Measurements from ENCODE around the gene SORBS1. TPM values are rescaled to one million over a fixed set of nuclear protein-coding genes. Genes with fewer than 3 reads are reported as not detected.
A peak's percentile ranks its signal among the peaks of the same experiment; 100 is the strongest.

The SORBS1 gene
- total and polyA plus RNA-seq, 4 experiments from 2014 or later = 0.67 to 0.93 (median 0.75) TPM; not detected in 1

DNA sequence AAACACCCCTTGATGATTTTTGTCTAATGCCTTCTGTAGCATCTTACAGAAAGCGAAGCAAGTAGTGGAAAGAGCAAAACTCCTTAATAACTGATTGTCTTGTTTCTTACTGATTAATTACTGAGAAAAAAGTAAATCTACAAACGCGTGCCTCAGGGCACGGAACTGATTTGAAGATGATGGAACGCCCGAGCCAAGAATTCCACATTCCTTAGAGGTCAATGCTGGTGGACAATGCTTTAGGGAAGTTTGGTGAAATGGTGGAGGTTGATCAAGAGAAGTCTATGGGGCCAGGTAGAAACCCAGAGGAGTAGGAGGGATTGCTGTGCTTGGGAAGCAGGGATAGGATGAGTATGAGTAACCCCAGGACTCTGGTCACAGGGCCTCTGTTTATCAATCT is 5.0 kb upstream of the SORBS1 start:
- peaks cover 0 to 2% of the 10 kb centered on the region in 2 donors for H3K27me3 Mint-ChIP-seq
- H3K4me3 Mint-ChIP-seq = no peak overlapping the region
- H3K9me3 Mint-ChIP-seq = no peaks in the 10 kb centered on the region
- CTCF ChIA-PET (ENCODE audit: partially characterized antibody) = no interaction called here
- intact Hi-C loops (cut with micrococcal nuclease) = loop anchor here (10.0 kb wide), 1 partner anchor 1019 kb away; the partner anchor contains the start of gene TM9SF3
- H3K27ac Mint-ChIP-seq = no peak overlapping the region
- no peaks in the 10 kb centered on the region for H3K36me3 Mint-ChIP-seq
- Histone ChIP-seq H3K36me3 (ENCODE audit: insufficient read depth, low read length) (no peaks in the 10 kb centered on the region), H3K27ac (ENCODE audit: low read depth, low read length) (no peak overlapping the region), H3K27me3 (ENCODE audit: insufficient read depth, low read length) (no peaks in the 10 kb centered on the region), H3K9me3 (ENCODE audit: control insufficient read depth in 1 of 2, low read length in 2 of 2) (no peaks in the 10 kb centered on the region), H3K4me3 (ENCODE audit: low read length in 2 of 2) (no peak overlapping the region), H3K4me1 (ENCODE audit: insufficient read depth, low read length) (peaks cover 5% of the 10 kb centered on the region)
- peaks cover 3 to 8% (median 5%) of the 10 kb centered on the region in 4 donors for H3K4me1 Mint-ChIP-seq
- POLR2A ChIA-PET (ENCODE audit: partially characterized antibody) = no interaction called here
- no peak for DNase-seq

DNA sequence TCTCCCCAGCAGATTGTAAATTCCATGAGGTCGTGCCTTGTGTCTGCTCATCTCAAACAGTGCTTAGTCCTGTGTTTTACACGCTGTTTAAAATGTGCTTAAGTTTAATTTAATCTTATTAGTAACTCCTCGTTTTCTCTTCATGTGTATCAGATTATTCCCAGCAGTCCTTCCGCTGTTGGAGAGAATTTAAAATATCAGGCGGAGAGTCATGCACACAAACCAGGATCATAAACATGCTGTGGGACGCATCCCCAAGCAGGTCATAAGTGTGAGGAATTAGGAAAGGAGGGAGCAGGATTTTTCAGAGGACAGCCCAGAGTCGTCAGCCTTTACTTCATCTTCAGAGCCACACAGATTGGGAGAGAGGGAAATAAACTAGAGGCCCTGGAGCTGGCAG is 4.2 kb upstream of the SORBS1 start:
- Mint-ChIP-seq H3K4me3 (no peak overlapping the region), H3K27ac (no peak overlapping the region)
- intact Hi-C loops (cut with micrococcal nuclease) = loop anchor here (10.0 kb wide), 1 partner anchor 1019 kb away; the partner anchor contains the start of gene TM9SF3

DNA sequence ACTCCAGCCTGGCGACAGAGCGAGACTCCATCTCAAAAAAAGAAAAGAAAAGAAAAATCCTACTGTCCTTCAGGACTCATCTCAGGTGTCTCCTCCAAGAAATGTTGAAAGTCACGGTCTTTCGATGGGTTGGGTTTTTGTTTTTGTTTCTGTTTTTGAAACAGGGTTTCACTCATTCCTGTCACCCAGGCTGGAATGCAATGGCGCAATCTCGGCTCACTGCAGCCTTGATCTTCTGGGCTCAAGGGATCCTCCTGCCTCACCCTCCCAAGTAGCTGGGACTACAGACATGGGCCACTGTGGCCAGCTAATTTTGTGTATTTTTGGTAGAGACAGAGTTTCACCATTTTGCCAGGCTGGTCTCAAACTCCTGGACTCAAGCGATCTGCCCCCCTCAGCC is 3.1 kb upstream of the SORBS1 start:
- Mint-ChIP-seq H3K36me3 (peaks cover 0 to 8% of the 10 kb centered on the region in 2 donors), H3K27ac (no peak overlapping the region), H3K4me3 (no peak overlapping the region), H3K27me3 (peaks cover 0 to 4% of the 10 kb centered on the region in 2 donors), H3K9me3 (peaks cover 0 to 3% (median 0%) of the 10 kb centered on the region in 8 donors), H3K4me1 (peaks cover 8 to 23% (median 11%) of the 10 kb centered on the region in 4 donors)
- Histone ChIP-seq H3K27me3 (ENCODE audit: insufficient read depth, low read length) (no peaks in the 10 kb centered on the region), H3K9me3 (ENCODE audit: control insufficient read depth in 1 of 2, low read length in 2 of 2) (no peaks in the 10 kb centered on the region), H3K4me1 (ENCODE audit: insufficient read depth, low read length) (peaks cover 10% of the 10 kb centered on the region), H3K27ac (ENCODE audit: low read depth, low read length) (no peak overlapping the region), H3K36me3 (ENCODE audit: insufficient read depth, low read length) (no peaks in the 10 kb centered on the region), H3K4me3 (ENCODE audit: low read length in 2 of 2) (no peak overlapping the region)
- ChIA-PET CTCF (ENCODE audit: partially characterized antibody) (no interaction called here), POLR2A (ENCODE audit: partially characterized antibody) (no interaction called here)
- intact Hi-C loops (cut with micrococcal nuclease) = loop anchor here (5.0 to 10.0 kb wide), 2 partner anchors 93 to 1021 kb away; partner anchors contain the start of genes ALDH18A1 and TM9SF3
- no peak for DNase-seq

More for the DNA sequence above, 4.2 kb upstream of the SORBS1 start:
- ChIA-PET POLR2A (ENCODE audit: partially characterized antibody) (no interaction called here), CTCF (ENCODE audit: partially characterized antibody) (no interaction called here)
- H3K4me1 ChIP-seq (ENCODE audit: insufficient read depth, low read length) = peaks cover 6% of the 10 kb centered on the region
- peaks cover 5 to 14% (median 6%) of the 10 kb centered on the region in 4 donors for H3K4me1 Mint-ChIP-seq
- H3K4me3 ChIP-seq (ENCODE audit: low read length in 2 of 2) = no peak overlapping the region
- H3K36me3 ChIP-seq (ENCODE audit: insufficient read depth, low read length) = no peaks in the 10 kb centered on the region
- no peak for DNase-seq
- no peaks in the 10 kb centered on the region for H3K9me3 ChIP-seq (ENCODE audit: control insufficient read depth in 1 of 2, low read length in 2 of 2)
- peaks cover 0 to 5% of the 10 kb centered on the region in 2 donors for H3K36me3 Mint-ChIP-seq
- no peaks in the 10 kb centered on the region for H3K27me3 ChIP-seq (ENCODE audit: insufficient read depth, low read length)
- H3K27me3 Mint-ChIP-seq = peaks cover under 1% of the 10 kb centered on the region in 2 donors
- peaks cover 0 to 3% (median 0%) of the 10 kb centered on the region in 8 donors for H3K9me3 Mint-ChIP-seq
- H3K27ac ChIP-seq (ENCODE audit: low read depth, low read length) = no peak overlapping the region

DNA sequence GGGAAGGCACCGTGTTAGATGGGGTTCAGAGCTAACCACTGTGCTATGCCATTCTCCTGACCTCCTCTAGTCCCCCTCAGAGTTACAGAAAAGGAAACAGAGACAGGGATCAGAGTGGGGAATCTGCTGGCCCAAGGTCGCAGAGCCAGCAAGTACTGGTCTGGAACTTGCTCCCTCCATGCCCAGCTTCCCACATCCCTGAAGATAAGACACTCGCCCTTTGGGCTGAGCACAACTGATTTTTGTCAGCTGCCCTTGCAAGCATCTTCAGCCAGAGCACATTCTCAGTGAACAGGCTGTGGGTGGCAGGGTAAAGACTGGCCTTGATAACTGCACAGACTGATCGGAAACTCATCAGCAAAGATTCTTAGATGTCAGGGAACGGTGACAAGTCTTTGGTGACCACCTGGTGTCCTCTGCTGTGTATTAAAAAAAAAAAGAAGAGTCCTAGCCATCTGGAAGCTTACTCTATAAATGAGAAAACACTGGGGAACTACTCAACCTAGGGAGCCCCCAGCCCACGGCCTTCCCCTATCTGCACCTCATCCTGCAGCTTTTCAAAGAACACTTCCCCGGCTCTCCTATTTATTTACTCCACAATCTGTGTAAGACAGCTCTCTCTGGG is 1.3 kb upstream of the SORBS1 start:
- H3K9me3 Mint-ChIP-seq = peaks cover 0 to 3% (median 0%) of the 10 kb centered on the region in 8 donors
- POLR2A ChIA-PET (ENCODE audit: partially characterized antibody) = no interaction called here
- H3K27me3 Mint-ChIP-seq = peaks cover 0 to 4% of the 10 kb centered on the region in 2 donors
- peaks cover 0 to 8% of the 10 kb centered on the region in 2 donors for H3K36me3 Mint-ChIP-seq
- CTCF ChIA-PET (ENCODE audit: partially characterized antibody) = interaction anchor here (1.2 kb wide), 1 partner anchor 131 kb away, joined by 5 read pairs; the partner anchor contains the start of gene TCTN3
- peaks cover 8 to 23% (median 11%) of the 10 kb centered on the region in 4 donors for H3K4me1 Mint-ChIP-seq
- intact Hi-C loops (cut with micrococcal nuclease) = loop anchor here (5.0 to 10.0 kb wide), 2 partner anchors 95 to 1022 kb away; partner anchors contain the start of genes ALDH18A1 and TM9SF3
- Histone ChIP-seq H3K9me3 (ENCODE audit: control insufficient read depth in 1 of 2, low read length in 2 of 2) (no peaks in the 10 kb centered on the region), H3K36me3 (ENCODE audit: insufficient read depth, low read length) (no peaks in the 10 kb centered on the region), H3K4me1 (ENCODE audit: insufficient read depth, low read length) (peaks cover 10% of the 10 kb centered on the region), H3K27ac (ENCODE audit: low read depth, low read length) (no peak overlapping the region), H3K27me3 (ENCODE audit: insufficient read depth, low read length) (no peaks in the 10 kb centered on the region), H3K4me3 (ENCODE audit: low read length in 2 of 2) (no peak overlapping the region)
- peak overlapping the region in 7 of 8 donors; percentile 2 to 100 (median 89) for H3K4me3 Mint-ChIP-seq
- H3K27ac Mint-ChIP-seq = peak overlapping the region in 4 of 7 donors; percentile 21 to 87 (median 37)
- no peak for DNase-seq

DNA sequence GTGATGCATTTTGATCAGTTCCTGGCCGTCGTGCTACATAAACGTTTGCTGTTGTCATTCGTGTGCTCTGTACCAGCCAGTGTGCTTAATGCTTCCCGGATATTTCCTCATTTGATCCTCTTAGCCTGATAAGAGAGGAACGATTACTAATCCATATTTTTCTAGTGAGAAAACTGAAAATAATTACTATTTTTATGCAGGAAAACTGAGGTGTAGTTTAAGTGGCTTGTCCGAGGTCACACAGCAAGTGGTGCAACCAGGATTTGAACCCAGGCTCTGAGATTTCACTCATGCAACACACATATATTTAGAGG is 650 bp upstream of the SORBS1 start:
- Histone ChIP-seq H3K36me3 (ENCODE audit: insufficient read depth, low read length) (no peaks in the 10 kb centered on the region), H3K27ac (ENCODE audit: low read depth, low read length) (no peak overlapping the region), H3K9me3 (ENCODE audit: control insufficient read depth in 1 of 2, low read length in 2 of 2) (no peaks in the 10 kb centered on the region), H3K4me1 (ENCODE audit: insufficient read depth, low read length) (peaks cover 10% of the 10 kb centered on the region), H3K4me3 (ENCODE audit: low read length in 2 of 2) (peak overlapping the region in 1 of 2 donors; percentile 32), H3K27me3 (ENCODE audit: insufficient read depth, low read length) (no peaks in the 10 kb centered on the region)
- Mint-ChIP-seq H3K4me1 (peaks cover 8 to 23% (median 11%) of the 10 kb centered on the region in 4 donors), H3K4me3 (peak overlapping the region; percentile 74 to 100 (median 89)), H3K27me3 (peaks cover 0 to 4% of the 10 kb centered on the region in 2 donors), H3K27ac (peak overlapping the region in 5 of 7 donors; percentile 36 to 89 (median 83)), H3K9me3 (peaks cover 0 to 3% (median 0%) of the 10 kb centered on the region in 8 donors), H3K36me3 (peaks cover 0 to 8% of the 10 kb centered on the region in 2 donors)
- ChIA-PET CTCF (ENCODE audit: partially characterized antibody) (interaction anchor here (1.2 kb wide), 1 partner anchor 132 kb away, joined by 5 read pairs; the partner anchor contains the start of gene TCTN3), POLR2A (ENCODE audit: partially characterized antibody) (no interaction called here)
- intact Hi-C loops (cut with micrococcal nuclease) = loop anchor here (1.0 to 10.0 kb wide), 4 partner anchors 95 to 1023 kb away; partner anchors contain the start of genes ALDH18A1, CC2D2B, TCTN3 and TM9SF3
- no peak for DNase-seq

DNA sequence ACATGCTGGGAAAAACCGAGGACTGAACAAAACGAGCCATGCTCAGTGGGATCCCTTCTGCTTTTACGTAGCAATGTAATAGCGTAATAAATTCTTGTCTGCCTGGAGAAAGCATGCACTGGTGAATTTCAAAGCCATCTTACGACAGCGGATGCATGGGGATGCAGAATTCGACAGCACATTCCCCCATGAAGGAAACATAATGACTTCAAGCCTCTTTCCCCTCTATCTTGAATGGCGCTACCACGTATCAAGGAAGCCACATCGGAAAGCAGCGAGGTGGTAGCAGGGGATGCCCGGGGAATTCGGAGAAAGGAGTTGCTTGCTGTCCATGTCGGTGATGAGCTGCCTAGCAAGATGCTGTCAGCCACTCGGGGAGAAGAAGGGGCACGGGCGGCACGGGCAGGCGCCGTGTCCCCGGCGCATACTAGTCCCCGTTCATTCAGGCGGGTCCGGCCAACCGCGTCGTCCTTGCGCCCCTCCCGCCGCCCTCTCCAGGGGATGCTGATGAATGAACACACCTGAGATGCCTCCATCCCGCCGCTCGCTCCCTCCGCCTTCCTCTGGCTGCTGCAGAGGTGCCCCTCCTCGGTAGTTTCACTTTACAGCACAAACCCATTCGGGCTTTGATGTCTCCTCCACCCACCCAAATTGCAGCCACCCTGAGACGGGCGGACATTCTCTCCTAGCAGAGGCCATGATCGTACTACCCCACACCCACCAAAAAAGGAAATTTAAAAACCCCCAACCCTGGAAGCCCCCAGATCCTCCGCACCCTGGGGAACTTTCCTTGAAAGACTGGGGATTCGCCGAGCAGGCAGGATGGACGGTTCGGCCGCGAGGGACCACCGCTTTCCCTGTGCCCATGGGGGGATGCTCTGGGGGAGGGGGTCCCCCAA is 644 bp downstream of the SORBS1 start:
- H3K36me3 ChIP-seq (ENCODE audit: insufficient read depth, low read length) = no peaks in the 10 kb centered on the region
- peaks cover 0 to 8% of the 10 kb centered on the region in 2 donors for H3K36me3 Mint-ChIP-seq
- H3K4me1 ChIP-seq (ENCODE audit: insufficient read depth, low read length) = peaks cover 10% of the 10 kb centered on the region
- peaks cover 0 to 3% (median 0%) of the 10 kb centered on the region in 8 donors for H3K9me3 Mint-ChIP-seq
- H3K4me3 ChIP-seq (ENCODE audit: low read length in 2 of 2) = peak overlapping the region; percentile 90 to 92
- H3K27me3 ChIP-seq (ENCODE audit: insufficient read depth, low read length) = no peaks in the 10 kb centered on the region
- H3K27ac ChIP-seq (ENCODE audit: low read depth, low read length) = peak overlapping the region; percentile 54
- peak overlapping the region; percentile 96 to 100 (median 100) for H3K4me3 Mint-ChIP-seq
- POLR2A ChIA-PET (ENCODE audit: partially characterized antibody) = no interaction called here
- no peaks in the 10 kb centered on the region for H3K9me3 ChIP-seq (ENCODE audit: control insufficient read depth in 1 of 2, low read length in 2 of 2)
- peak overlapping the region; percentile 83 to 99 (median 96) for H3K27ac Mint-ChIP-seq
- DNase-seq = peak; percentile 35 to 73 (median 57)
- peaks cover 8 to 23% (median 11%) of the 10 kb centered on the region in 4 donors for H3K4me1 Mint-ChIP-seq
- peaks cover 0 to 4% of the 10 kb centered on the region in 2 donors for H3K27me3 Mint-ChIP-seq
- intact Hi-C loops (cut with micrococcal nuclease) = loop anchor here (1.0 to 10.0 kb wide), 4 partner anchors 97 to 1024 kb away; partner anchors contain the start of genes ALDH18A1, CC2D2B, TCTN3 and TM9SF3
- CTCF ChIA-PET (ENCODE audit: partially characterized antibody) = interaction anchor here (0.6 kb wide), 1 partner anchor 10 kb away, joined by 3 read pairs; no protein-coding TSS in a partner anchor

Data from CD4-positive, alpha-beta memory T cell (primary cell).